Caco-2 (cell line): ENCODE data around the gene MTHFSD. TPM values are rescaled to one million over a fixed set of nuclear protein-coding genes. Genes with fewer than 3 reads are reported as not detected.

Source experiments
- BruUV-seq: library from RNA; stranded (reverse); fragments of 400-500 nt; replicated peaks from 2 replicates; lab custom pipeline; 2021; lab: Mats Ljungman, UMichigan
- CTCF ChIA-PET: fragments of 300-600 bp; sonication (Branson Sonifier 250); formaldehyde crosslinking; loops from one replicate; lab custom pipeline; 2022; ENCODE audit warnings: antibody characterized with exemption; lab: Charles Lee
- POLR2A ChIA-PET: fragments of 300-600 bp; sonication (Branson Sonifier 250); formaldehyde crosslinking; loops from one replicate; lab custom pipeline; 2022; ENCODE audit warnings: antibody characterized with exemption; lab: Charles Lee
- DNase-seq, 2 experiments: peaks; one replicate each; pipeline versions ENCODE4 v3.0.0 to v3.0.0-alpha.2; 2020 to 2022
- H3K27me3 ChIP-seq: replicated peaks from 2 replicates; pipeline ENCODE4 v1.6.0; 2011; ENCODE audit warnings: low read length; ENCODE audit not compliant: control insufficient read depth, insufficient read depth
- H3K36me3 ChIP-seq: 2 replicates; pipeline ENCODE4 v1.5.1; 2011; ENCODE audit warnings: low read length; ENCODE audit not compliant: control insufficient read depth, insufficient read depth
- H3K4me1 ChIP-seq: fragments of 250-450 bp; sonication (Bioruptor Pico); 2 replicates; pipeline ENCODE4 v1.5.1; 2020; ENCODE audit warnings: mild to moderate bottlenecking
- H3K4me3 ChIP-seq: 2 replicates; pipeline ENCODE4 v1.5.1; 2011; ENCODE audit warnings: low read depth, mild to moderate bottlenecking, control low read depth, low read length
- H3K9me3 ChIP-seq: fragments of 250-450 bp; sonication (Bioruptor Pico); 2 replicates; pipeline ENCODE4 v1.5.1; 2020; ENCODE audit warnings: mild to moderate bottlenecking, moderate library complexity
- H3K27ac Mint-ChIP-seq: one replicate; pipeline ENCODE4 v1.8.0; 2022; ENCODE audit warnings: mixed read lengths; ENCODE audit not compliant: unreplicated experiment
- H3K27me3 Mint-ChIP-seq: one replicate; pipeline ENCODE4 v1.8.0; 2022; ENCODE audit warnings: mixed read lengths; ENCODE audit not compliant: insufficient read depth, unreplicated experiment
- H3K36me3 Mint-ChIP-seq: one replicate; pipeline ENCODE4 v1.8.0; 2022; ENCODE audit warnings: mild to moderate bottlenecking, mixed read lengths; ENCODE audit not compliant: insufficient read depth, unreplicated experiment
- H3K4me1 Mint-ChIP-seq: one replicate; pipeline ENCODE4 v1.8.0; 2022; ENCODE audit warnings: low read depth, mixed read lengths; ENCODE audit not compliant: unreplicated experiment
- H3K4me3 Mint-ChIP-seq: one replicate; pipeline ENCODE4 v1.8.0; 2022; ENCODE audit warnings: mild to moderate bottlenecking, moderate library complexity, mixed read lengths; ENCODE audit not compliant: unreplicated experiment
- H3K9me3 Mint-ChIP-seq: one replicate; pipeline ENCODE4 v1.8.0; 2022; ENCODE audit warnings: mixed read lengths; ENCODE audit not compliant: unreplicated experiment
- CTCF ChIP-seq, 2 experiments: fragments of 200-600 bp in 1 of 2; IDR thresholded peaks; 1 replicate in 1 of 2; 2 replicates in 1 of 2; pipeline versions ENCODE4 v1.5.1 to v1.8.0; 2011 to 2022; ENCODE audit warnings: antibody characterized with exemption in 1 of 2, control low read depth in 1 of 2, inconsistent platforms in 1 of 2, low read depth in 1 of 2, low read length in 1 of 2, mild to moderate bottlenecking in 1 of 2, moderate library complexity in 1 of 2; ENCODE audit not compliant: insufficient read depth in 1 of 2, severe bottlenecking in 1 of 2, unreplicated experiment in 1 of 2
- intact Hi-C: fragments of 100-400 bp; cut with micrococcal nuclease; formaldehyde crosslinking; loops from one replicate; pipeline ENCODE4 v1.10.0; 2022; ENCODE audit not compliant: unreplicated experiment
- total RNA-seq: library from RNA; stranded (reverse); gene quantifications from 2 replicates; pipeline ENCODE4 v1.2.3, GENCODE V29; 2022

Gene MTHFSD
- total RNA-seq, 1 experiment from 2014 or later, result 33.0 TPM

GRCh38 chr16:86575754-86576557 lies 20.9 kb upstream of the MTHFSD start:
- no peaks in the 10 kb centered on the region for H3K27me3 ChIP-seq
- H3K4me3 ChIP-seq, result peak overlapping the region; percentile 49
- H3K4me1 ChIP-seq, result peaks cover 12% of the 10 kb centered on the region; the same call in 1 of the 2 replicates
- TF ChIP-seq CTCF (IDR thresholded peaks at IDR 0.05; ENCODE audit: insufficient read depth in 1 of 2, low read depth in 1 of 2, low read length in 1 of 2, severe bottlenecking in 1 of 2, unreplicated experiment in 1 of 2), result peak; percentile 63 to 95
- Mint-ChIP-seq H3K4me3 (peak overlapping the region; percentile 98), H3K27ac (peak overlapping the region; percentile 85), H3K27me3 (peaks cover 18% of the 10 kb centered on the region), H3K9me3 (no peaks in the 10 kb centered on the region), H3K4me1 (peaks cover 12% of the 10 kb centered on the region), H3K36me3 (peaks cover 10% of the 10 kb centered on the region)
- ChIA-PET POLR2A (interaction anchor here (0.7 kb wide), 1 partner anchor 379 kb away, joined by 6 read pairs; no protein-coding TSS in a partner anchor), CTCF (interaction anchor here (0.5 to 1.2 kb wide), 25 partner anchors 11 to 845 kb away, joined by 3 to 13 read pairs (median 5); no protein-coding TSS in a partner anchor)
- H3K36me3 ChIP-seq, result no peaks in the 10 kb centered on the region
- intact Hi-C loops, result loop anchor here (5.0 kb wide), 2 partner anchors 256 to 486 kb away; no protein-coding TSS in a partner anchor
- BruUV-seq, result no TSS peak
- peak; percentile 92 to 93 for DNase-seq
- H3K9me3 ChIP-seq, result no peaks in the 10 kb centered on the region

GRCh38 chr16:86575095-86575685 lies 20.2 kb upstream of the MTHFSD start:
- H3K27me3 Mint-ChIP-seq, result peaks cover 13% of the 10 kb centered on the region
- TF ChIP-seq CTCF (IDR thresholded peaks at IDR 0.05; ENCODE audit: insufficient read depth in 1 of 2, low read depth in 1 of 2, low read length in 1 of 2, severe bottlenecking in 1 of 2, unreplicated experiment in 1 of 2), result no peak
- ChIA-PET CTCF (interaction anchor here (0.6 to 0.7 kb wide), 2 partner anchors 350 to 845 kb away, joined by 4 to 5 read pairs; no protein-coding TSS in a partner anchor), POLR2A (no interaction called here)
- intact Hi-C loops, result loop anchor here (5.0 kb wide), 2 partner anchors 257 to 487 kb away; no protein-coding TSS in a partner anchor
- peaks cover 12% of the 10 kb centered on the region for H3K4me1 Mint-ChIP-seq
- Histone ChIP-seq H3K9me3 (no peaks in the 10 kb centered on the region), H3K27me3 (no peaks in the 10 kb centered on the region), H3K4me1 (peaks cover 12% of the 10 kb centered on the region; the same call in 1 of the 2 replicates), H3K36me3 (no peaks in the 10 kb centered on the region), H3K4me3 (peak overlapping the region; percentile 49)
- no peak overlapping the region for H3K27ac Mint-ChIP-seq
- H3K9me3 Mint-ChIP-seq, result no peaks in the 10 kb centered on the region
- H3K36me3 Mint-ChIP-seq, result peaks cover 10% of the 10 kb centered on the region
- no TSS peak for BruUV-seq
- no peak for DNase-seq
- H3K4me3 Mint-ChIP-seq, result peak overlapping the region; percentile 98

GRCh38 chr16:86574646-86575045 lies 19.6 kb upstream of the MTHFSD start:
- Mint-ChIP-seq H3K4me3 (no peak overlapping the region), H3K27ac (no peak overlapping the region), H3K9me3 (no peaks in the 10 kb centered on the region), H3K4me1 (peaks cover 12% of the 10 kb centered on the region), H3K27me3 (peaks cover 12% of the 10 kb centered on the region), H3K36me3 (peaks cover 10% of the 10 kb centered on the region)
- TF ChIP-seq CTCF (IDR thresholded peaks at IDR 0.05; ENCODE audit: insufficient read depth in 1 of 2, low read depth in 1 of 2, low read length in 1 of 2, severe bottlenecking in 1 of 2, unreplicated experiment in 1 of 2), result no peak
- Histone ChIP-seq H3K4me1 (peaks cover 12% of the 10 kb centered on the region; the same call in 1 of the 2 replicates), H3K4me3 (no peak overlapping the region), H3K36me3 (no peaks in the 10 kb centered on the region), H3K27me3 (no peaks in the 10 kb centered on the region), H3K9me3 (no peaks in the 10 kb centered on the region)
- intact Hi-C loops, result loop anchor here (5.0 kb wide), 2 partner anchors 258 to 488 kb away; no protein-coding TSS in a partner anchor
- CTCF ChIA-PET, result no interaction called here
- BruUV-seq, result no TSS peak
- POLR2A ChIA-PET, result no interaction called here
- no peak for DNase-seq
